SIG-M5 (cell line): ENCODE measurements around the gene ICA1L.

ENCODE experiments used
- DNase-seq: peaks from one replicate; lab custom pipeline; 2025; lab: John Stamatoyannopoulos, UW

Gene ICA1L

DNA sequence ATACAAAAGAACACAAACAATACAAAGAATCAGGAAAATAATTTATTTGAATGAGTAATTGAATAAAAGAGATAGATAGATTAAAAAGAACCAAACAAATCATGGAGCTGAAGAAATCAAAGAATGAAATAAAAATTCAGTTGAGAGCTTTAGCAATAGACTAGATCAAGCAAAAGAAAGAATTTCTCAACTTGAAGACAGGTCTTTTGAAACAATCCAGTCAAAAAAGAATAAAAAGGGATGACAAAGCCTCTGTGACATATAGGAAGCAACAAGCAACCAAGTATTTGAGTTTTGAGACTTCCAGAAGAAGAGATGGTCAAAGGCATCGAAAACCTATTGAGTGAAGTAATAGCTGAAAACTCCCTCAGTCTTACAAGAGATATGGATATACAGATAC is 128.0 kb downstream of the ICA1L start:
- no peak for DNase-seq

DNA sequence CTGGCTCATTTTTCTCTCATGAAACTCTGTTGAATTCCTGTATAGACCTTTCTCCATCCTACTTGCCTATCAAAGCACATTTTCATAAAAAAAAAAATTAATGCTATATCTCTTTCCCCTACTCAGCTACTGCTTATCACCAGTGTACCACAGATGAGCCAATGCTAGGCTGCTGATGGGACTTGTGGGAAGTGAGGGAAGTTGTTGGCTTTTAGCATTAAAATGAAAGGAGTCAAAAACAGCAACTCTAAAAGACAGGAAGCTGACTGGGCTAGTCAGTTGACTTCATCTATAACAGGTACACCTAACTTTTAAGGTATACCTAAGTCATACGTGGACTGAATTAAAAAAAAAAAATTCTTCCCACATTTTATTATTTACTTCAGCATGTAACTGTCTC is 134.7 kb downstream of the ICA1L start:
- DNase-seq = no peak

DNA sequence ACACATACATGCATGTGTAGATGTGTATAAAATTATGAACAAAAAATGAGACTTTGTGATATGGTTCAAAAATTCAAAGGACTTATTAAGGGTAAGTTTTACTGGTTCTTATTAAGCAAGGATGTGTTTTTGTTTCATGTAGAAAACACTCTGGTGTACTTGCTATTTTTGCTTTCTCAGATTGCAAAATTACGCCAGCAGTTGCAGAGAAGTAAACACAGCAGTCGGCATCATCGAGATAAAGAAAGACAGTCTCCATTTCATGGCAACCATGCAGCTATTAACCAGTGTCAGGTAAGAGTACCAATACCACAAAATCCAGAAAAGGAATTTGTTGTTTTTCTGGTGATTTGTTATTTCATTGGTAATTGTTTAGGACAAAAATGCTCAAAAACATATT is 145.5 kb downstream of the ICA1L start:
- no peak for DNase-seq

DNA sequence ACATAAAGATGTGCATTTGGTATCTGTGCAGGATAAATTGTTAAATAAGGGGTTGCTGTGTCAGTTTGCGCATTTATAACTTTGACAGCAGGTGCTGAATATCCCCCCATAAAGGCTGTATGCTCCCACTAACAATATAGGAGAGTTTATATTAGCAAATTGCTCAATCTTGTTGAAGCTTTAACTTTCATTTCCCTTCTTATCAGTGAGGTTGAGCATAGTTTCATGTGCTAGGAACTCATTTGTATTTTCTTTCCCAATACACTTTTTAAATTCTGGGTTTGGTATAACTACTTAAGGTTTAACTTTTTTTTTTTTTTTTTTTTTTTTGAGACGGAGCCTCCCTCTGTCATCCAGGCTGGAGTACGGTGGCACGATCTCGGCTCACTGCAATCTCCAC is 147.8 kb downstream of the ICA1L start:
- no peak for DNase-seq
